ENCODE measurements around the gene GSTA2.
"Not testable (repeated sequence)": the region's sequence is repeated elsewhere in the genome, so short reads cannot be mapped to it uniquely, and the experiment has no call there.

The GSTA2 gene

GRCh38 chr6:52725535-52726192 is 37.6 kb downstream of the GSTA2 start:
- peak; percentile 22 for DNase-seq (ENCODE audit: low spot score)

GRCh38 chr6:52725143-52725534 is 38.1 kb downstream of the GSTA2 start:
- no peak for DNase-seq (ENCODE audit: low spot score)

- DNase-seq (ENCODE audit: low spot score): peak; percentile 80
Measured at GRCh38 chr6:52724406-52725121, 38.7 kb downstream of the GSTA2 start.

DNA sequence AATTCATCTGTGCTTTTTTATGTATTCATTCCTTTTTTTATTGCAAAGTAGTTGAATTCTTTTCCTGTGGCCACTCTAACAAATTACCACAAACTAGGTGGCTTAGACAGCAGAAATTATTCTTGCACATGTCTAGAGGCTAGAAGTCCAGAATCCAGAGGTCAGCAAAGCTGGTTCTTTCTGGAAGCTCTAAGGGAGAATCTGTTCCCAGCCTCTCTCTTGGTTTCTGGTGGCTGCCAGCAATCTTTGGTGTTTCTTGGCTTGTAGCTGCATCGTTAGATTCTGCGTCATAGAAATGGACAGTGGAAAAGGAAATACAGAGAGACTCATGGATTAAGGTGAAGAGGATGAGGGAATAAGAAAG is 39.3 kb downstream of the GSTA2 start:
- peak; percentile 54 for DNase-seq (ENCODE audit: low spot score)

DNA sequence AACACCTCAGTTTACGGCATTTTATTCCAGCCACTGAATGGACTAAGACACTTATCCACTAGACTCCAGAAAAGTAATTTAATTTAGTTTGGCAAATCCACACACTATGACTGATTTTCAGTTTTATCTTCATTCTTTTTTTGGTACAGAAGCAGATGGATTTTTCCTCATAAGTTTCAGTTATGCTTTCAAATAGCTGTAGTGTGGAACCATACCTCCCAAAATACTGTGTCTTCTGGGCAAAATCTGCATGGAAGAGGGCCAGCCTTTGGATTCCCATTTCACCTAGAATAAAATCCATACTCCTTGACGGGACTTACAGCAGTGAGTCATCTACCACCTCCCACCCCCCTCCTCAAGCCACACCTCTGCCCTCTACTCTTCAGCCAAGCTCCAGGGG is 43.0 kb downstream of the GSTA2 start:
- DNase-seq (ENCODE audit: low spot score): no peak

DNA sequence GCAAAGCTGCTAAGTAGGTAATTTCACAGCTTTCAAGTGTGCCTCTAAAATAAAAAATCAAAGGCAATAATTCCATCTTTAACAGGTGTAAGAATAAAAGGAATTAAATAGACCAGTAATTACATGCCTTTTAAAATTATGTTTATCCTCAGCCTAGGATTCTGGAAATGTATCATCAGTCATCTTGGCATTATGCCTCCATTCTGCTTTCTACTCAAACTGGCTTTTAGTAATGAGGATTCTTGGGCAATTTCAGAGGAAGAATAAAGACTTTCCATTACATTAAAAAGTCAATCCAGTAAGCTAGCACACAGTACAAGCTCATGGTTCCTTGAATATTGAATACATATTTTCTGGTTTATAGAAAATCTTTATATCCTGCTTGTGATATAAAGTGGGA is 44.7 kb downstream of the GSTA2 start:
- DNase-seq (ENCODE audit: low spot score): peak; percentile 29

DNA sequence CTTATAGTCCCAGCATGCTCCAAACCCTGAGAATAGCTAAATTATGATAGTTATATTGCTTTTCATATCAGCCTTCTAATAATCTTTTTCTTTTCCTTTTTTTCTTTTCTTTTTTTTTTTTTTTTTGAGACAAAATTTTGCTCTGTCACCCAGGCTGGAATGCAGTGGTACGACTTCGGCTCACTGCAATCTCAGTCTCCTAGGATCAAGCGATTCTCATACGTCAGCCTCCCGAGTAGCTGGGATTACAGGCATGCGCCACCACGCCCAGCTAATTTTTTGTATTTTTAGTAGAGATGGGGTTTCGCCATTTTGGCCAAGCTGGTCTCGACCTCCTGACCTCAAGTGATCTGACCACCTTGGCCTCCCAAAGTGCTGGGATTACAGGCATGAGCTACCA is 48.5 kb downstream of the GSTA2 start:
- DNase-seq (ENCODE audit: low spot score): not testable (repeated sequence)

DNA sequence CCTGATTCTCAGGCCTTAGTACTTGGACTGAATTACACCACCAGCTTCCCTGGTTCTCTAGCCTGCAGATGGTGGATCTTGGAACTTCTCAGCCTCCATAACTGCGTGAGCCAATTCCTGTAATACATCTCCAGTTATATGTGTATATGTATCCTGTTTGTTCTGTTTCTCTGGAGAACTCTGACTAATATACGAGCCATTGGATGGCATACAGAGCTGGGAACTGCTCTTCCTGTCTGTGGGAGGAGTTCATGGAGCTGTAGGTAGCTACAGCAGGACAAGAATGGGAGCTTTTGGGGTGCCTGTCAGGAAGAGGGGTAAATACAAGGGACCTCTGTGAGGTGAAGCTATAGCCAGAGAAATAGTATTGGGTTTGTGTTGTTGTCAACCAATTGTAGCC is 51.1 kb downstream of the GSTA2 start:
- no peak for DNase-seq (ENCODE audit: low spot score)

DNA sequence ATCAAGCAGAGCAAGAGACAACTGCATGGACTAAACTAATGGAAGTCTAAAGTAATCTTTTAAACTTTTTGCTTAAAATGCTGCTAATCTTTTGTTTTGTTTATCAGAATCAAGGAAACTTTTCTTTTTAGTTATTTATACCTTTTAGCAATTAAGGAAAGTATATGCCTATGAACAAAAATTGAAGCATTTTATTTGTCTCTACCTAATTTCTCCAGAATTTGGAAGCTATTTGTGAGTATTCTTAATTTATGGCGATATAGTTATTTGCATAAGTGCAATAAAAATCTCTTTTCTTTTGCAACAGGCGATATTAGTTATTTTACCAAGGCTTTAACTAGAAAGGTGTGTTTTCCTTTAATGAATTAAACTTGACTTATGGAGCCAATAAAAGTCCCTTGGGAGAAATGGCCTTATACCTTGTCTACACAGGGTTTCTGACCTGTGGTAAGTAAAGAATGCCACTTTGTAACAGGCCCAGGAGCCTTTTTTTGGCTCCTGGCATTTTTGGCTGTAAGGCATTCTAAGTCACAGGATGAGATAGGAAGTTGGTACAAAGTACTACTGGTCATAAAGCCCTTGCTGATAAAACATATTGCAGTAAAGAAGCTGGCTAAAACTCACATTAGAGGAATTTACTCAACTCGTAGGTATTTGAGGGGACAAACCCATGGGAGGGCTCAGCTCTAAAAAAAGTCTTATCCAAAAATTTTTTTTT is 55.2 kb downstream of the GSTA2 start:
- DNase-seq (ENCODE audit: low spot score): no peak

GRCh38 chr6:52706001-52706400 is 57.3 kb downstream of the GSTA2 start:
- no peak for DNase-seq (ENCODE audit: low spot score)

DNA sequence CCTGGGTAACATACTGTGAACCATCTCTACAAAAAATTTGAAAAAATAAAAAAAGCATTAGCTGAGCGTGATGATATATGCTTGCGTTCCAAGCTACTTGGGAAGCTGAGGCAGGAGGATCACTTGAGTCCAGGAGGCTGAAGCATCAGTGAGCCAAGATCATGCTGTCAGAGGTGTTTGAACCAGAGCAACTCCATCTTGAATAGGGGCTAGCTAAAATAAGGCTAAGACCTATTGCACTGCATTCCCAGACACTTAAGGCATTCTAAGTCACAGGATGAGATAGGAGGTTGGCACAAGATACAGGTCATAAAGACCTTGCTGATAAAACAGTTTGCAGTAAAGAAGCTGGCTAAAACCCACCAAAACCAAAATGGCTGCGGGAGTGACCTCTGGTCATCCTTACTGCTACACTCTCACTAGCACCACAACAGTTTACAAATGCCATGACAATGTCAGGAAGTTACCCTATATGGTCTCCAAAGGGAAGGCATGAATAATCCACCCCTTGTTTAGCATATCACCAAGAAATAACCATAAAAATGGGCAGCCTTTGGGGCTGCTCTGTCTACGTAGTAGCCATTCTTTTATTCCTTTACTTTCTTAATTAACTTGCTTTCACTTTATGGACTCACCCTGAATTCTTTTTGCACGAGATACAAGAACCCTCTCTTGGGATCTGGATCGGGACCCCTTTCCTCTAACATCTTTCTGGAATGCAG is 58.3 kb downstream of the GSTA2 start:
- DNase-seq (ENCODE audit: low spot score): not testable (repeated sequence)

- no peak for DNase-seq (ENCODE audit: low spot score)
Measured at GRCh38 chr6:52704060-52704459, 59.2 kb downstream of the GSTA2 start.

All from AG08395 (cell line).